HepG2 (cell line): ENCODE data around the gene RPEL1. TPM values are rescaled to one million over a fixed set of nuclear protein-coding genes. Genes with fewer than 3 reads are reported as not detected.

Source experiments
- CREB1 ChIP-seq, 2 experiments: fragments of 450-650 bp in 1 of 2; IDR thresholded peaks; 2 replicates each; pipeline ENCODE4 v1.6.1; 2016 to 2017; ENCODE audit warnings: control low read depth in 1 of 2, mild to moderate bottlenecking in 1 of 2, missing compliant biosample characterization in 1 of 2, missing genetic modification characterization in 1 of 2
- EED ChIP-seq: sonication (generic); formaldehyde crosslinking; IDR thresholded peaks from 2 replicates; pipeline ENCODE4 v1.5.0; 2020; ENCODE audit warnings: mild to moderate bottlenecking, missing genetic modification reagents
- MAFF ChIP-seq: IDR thresholded peaks from 2 replicates; pipeline ENCODE4 v1.6.1; 2011; ENCODE audit warnings: low read depth, low read length, improper control_type of control experiment
- MYNN ChIP-seq: sonication (generic); formaldehyde crosslinking; IDR thresholded peaks from 2 replicates; pipeline ENCODE4 v1.4.0; 2020; ENCODE audit warnings: mild to moderate bottlenecking, low read depth, missing genetic modification reagents
- POLR2G ChIP-seq: fragments of 200-400 bp; formaldehyde crosslinking; IDR thresholded peaks from 2 replicates; pipeline ENCODE4 v1.6.1; 2018; ENCODE audit warnings: mild to moderate bottlenecking, low read depth, low read length, moderate library complexity
- PRPF4 ChIP-seq: fragments of 200-400 bp; formaldehyde crosslinking; IDR thresholded peaks from 2 replicates; pipeline ENCODE4 v1.6.1; 2016; ENCODE audit warnings: low read length, low read depth; ENCODE audit not compliant: poor library complexity, severe bottlenecking
- RAD21 ChIP-seq: fragments of 450-650 bp; formaldehyde crosslinking; IDR thresholded peaks from 2 replicates; pipeline ENCODE4 v1.5.0; 2020; ENCODE audit warnings: mild to moderate bottlenecking
- SP4 ChIP-seq: sonication (generic); formaldehyde crosslinking; IDR thresholded peaks from 2 replicates; pipeline ENCODE4 v1.8.1; 2023; ENCODE audit warnings: mild to moderate bottlenecking, missing genetic modification reagents
- TMF1 ChIP-seq: sonication (generic); formaldehyde crosslinking; IDR thresholded peaks from 2 replicates; pipeline ENCODE4 v1.8.1; 2022; ENCODE audit warnings: low read depth, missing genetic modification reagents
- TRIM24 ChIP-seq: sonication (generic); formaldehyde crosslinking; IDR thresholded peaks from 2 replicates; pipeline ENCODE4 v1.8.0; 2022; ENCODE audit warnings: mild to moderate bottlenecking, missing genetic modification reagents
- XBP1 ChIP-seq: sonication (generic); formaldehyde crosslinking; IDR thresholded peaks from 2 replicates; pipeline ENCODE4 v1.5.0; 2020; ENCODE audit warnings: missing genetic modification reagents
- ZBTB3 ChIP-seq: sonication (generic); formaldehyde crosslinking; IDR thresholded peaks from 2 replicates; pipeline ENCODE4 v1.4.0; 2020; ENCODE audit warnings: low read depth, mild to moderate bottlenecking, moderate library complexity, missing genetic modification reagents, borderline replicate concordance
- ZBTB46 ChIP-seq: sonication (generic); formaldehyde crosslinking; IDR thresholded peaks from 2 replicates; pipeline ENCODE4 v1.4.0; 2020; ENCODE audit warnings: mild to moderate bottlenecking, missing genetic modification reagents, borderline replicate concordance
- ZC3H4 ChIP-seq: sonication (generic); formaldehyde crosslinking; IDR thresholded peaks from 2 replicates; pipeline ENCODE4 v1.4.0; 2020; ENCODE audit warnings: missing genetic modification reagents, borderline replicate concordance
- ZNF205 ChIP-seq: IDR thresholded peaks from 2 replicates; pipeline ENCODE4 v1.6.1; 2018; ENCODE audit warnings: missing biosample characterization, missing genetic modification reagents
- ZNF33B ChIP-seq: sonication (generic); formaldehyde crosslinking; IDR thresholded peaks from 2 replicates; pipeline ENCODE4 v1.5.1; 2020; ENCODE audit warnings: mild to moderate bottlenecking, missing genetic modification reagents
- ZNF460 ChIP-seq: sonication (generic); formaldehyde crosslinking; IDR thresholded peaks from 2 replicates; pipeline ENCODE4 v1.5.1; 2020; ENCODE audit warnings: missing genetic modification reagents, mild to moderate bottlenecking, borderline replicate concordance
- ZNF784 ChIP-seq: sonication (generic); formaldehyde crosslinking; IDR thresholded peaks from 2 replicates; pipeline ENCODE4 v1.5.1; 2020; ENCODE audit warnings: missing genetic modification reagents, mild to moderate bottlenecking, borderline replicate concordance
- ZNF816 ChIP-seq: sonication (generic); formaldehyde crosslinking; IDR thresholded peaks from 2 replicates; pipeline ENCODE4 v1.8.0; 2022; ENCODE audit warnings: missing genetic modification reagents, mild to moderate bottlenecking, borderline replicate concordance
- ZNF839 ChIP-seq: sonication (generic); formaldehyde crosslinking; IDR thresholded peaks from 2 replicates; pipeline ENCODE4 v1.4.0; 2020; ENCODE audit warnings: missing genetic modification reagents, mild to moderate bottlenecking, borderline replicate concordance
- ZSCAN31 ChIP-seq: sonication (generic); formaldehyde crosslinking; IDR thresholded peaks from 2 replicates; pipeline ENCODE4 v1.5.0; 2020; ENCODE audit warnings: low read depth, mild to moderate bottlenecking, missing genetic modification reagents
- polyA plus RNA-seq, 8 experiments: library from polyadenylated mRNA; depleted of rRNA in 3 of 8; stranded (reverse) in 7 of 8; unstranded in 1 of 8; fragments of >200 nt; fragmentation: Illumina TruSeq in 4 of 8; extraction: Trizol in 4 of 8; gene quantifications; 2 replicates each; pipeline versions ENCODE4 v1.2.1 to v1.2.3, GENCODE V29; 2011 to 2016; ENCODE audit warnings: low read depth in 4 of 8, missing spikeins in 1 of 8, mixed read lengths in 1 of 8; ENCODE audit not compliant: insufficient read depth in 1 of 8
- total RNA-seq, 5 experiments: library from RNA; depleted of rRNA; stranded (reverse); fragments of >200 nt; fragmentation: Illumina TruSeq; extraction: Trizol; gene quantifications; 2 replicates each; pipeline ENCODE4 v1.2.3, GENCODE V29; 2016; ENCODE audit warnings: low read depth in 1 of 5
- TF ChIP-seq, protein P1 (sequence below): sonication (generic); formaldehyde crosslinking; IDR thresholded peaks from 2 replicates; pipeline ENCODE4 v1.9.0; 2022; ENCODE audit warnings: missing genetic modification reagents, mild to moderate bottlenecking, borderline replicate concordance
- TF ChIP-seq, protein P2 (sequence below): sonication (generic); formaldehyde crosslinking; IDR thresholded peaks from 2 replicates; pipeline ENCODE4 v1.4.0; 2020; ENCODE audit warnings: mild to moderate bottlenecking, low read depth, missing genetic modification reagents

The RPEL1 gene
- total and polyA plus RNA-seq, 2 of the 13 experiments (the other 11 are each of a cell fraction or from before 2014, with no cell fraction given), result 0.04 to 0.07 TPM

- no peak for TF ChIP-seq ZNF784 (CRISPR knock-in tag)
- TF ChIP-seq, protein P1, sequence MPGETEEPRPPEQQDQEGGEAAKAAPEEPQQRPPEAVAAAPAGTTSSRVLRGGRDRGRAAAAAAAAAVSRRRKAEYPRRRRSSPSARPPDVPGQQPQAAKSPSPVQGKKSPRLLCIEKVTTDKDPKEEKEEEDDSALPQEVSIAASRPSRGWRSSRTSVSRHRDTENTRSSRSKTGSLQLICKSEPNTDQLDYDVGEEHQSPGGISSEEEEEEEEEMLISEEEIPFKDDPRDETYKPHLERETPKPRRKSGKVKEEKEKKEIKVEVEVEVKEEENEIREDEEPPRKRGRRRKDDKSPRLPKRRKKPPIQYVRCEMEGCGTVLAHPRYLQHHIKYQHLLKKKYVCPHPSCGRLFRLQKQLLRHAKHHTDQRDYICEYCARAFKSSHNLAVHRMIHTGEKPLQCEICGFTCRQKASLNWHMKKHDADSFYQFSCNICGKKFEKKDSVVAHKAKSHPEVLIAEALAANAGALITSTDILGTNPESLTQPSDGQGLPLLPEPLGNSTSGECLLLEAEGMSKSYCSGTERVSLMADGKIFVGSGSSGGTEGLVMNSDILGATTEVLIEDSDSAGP (CRISPR knock-in tag), result no peak
- TF ChIP-seq TMF1 (CRISPR knock-in tag), result peak; percentile 83
- TF ChIP-seq MYNN (CRISPR knock-in tag), result no peak
- no peak for TF ChIP-seq ZNF460 (CRISPR knock-in tag)
- TF ChIP-seq ZNF839 (CRISPR knock-in tag), result no peak
- TF ChIP-seq XBP1 (CRISPR knock-in tag), result 0 out of 2 replicates have a peak, but pooled peaks have one; percentile 61
- TF ChIP-seq POLR2G, result no peak
- TF ChIP-seq ZNF816, result peak; percentile 47; the same call in 1 of the 2 replicates
- TF ChIP-seq, protein P2, sequence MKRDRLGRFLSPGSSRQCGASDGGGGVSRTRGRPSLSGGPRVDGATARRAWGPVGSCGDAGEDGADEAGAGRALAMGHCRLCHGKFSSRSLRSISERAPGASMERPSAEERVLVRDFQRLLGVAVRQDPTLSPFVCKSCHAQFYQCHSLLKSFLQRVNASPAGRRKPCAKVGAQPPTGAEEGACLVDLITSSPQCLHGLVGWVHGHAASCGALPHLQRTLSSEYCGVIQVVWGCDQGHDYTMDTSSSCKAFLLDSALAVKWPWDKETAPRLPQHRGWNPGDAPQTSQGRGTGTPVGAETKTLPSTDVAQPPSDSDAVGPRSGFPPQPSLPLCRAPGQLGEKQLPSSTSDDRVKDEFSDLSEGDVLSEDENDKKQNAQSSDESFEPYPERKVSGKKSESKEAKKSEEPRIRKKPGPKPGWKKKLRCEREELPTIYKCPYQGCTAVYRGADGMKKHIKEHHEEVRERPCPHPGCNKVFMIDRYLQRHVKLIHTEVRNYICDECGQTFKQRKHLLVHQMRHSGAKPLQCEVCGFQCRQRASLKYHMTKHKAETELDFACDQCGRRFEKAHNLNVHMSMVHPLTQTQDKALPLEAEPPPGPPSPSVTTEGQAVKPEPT (CRISPR knock-in tag), result no peak
- TF ChIP-seq SP4 (CRISPR knock-in tag), result no peak
- no peak for TF ChIP-seq ZSCAN31 (CRISPR knock-in tag)
- no peak for TF ChIP-seq MAFF
- no peak for TF ChIP-seq EED (CRISPR knock-in tag)
- no peak for TF ChIP-seq ZBTB46 (CRISPR knock-in tag)
- no peak for TF ChIP-seq RAD21 (CRISPR knock-in tag)
- no peak for TF ChIP-seq CREB1 (IDR thresholded peaks at IDR 0.05)
- TF ChIP-seq CREB1 (CRISPR knock-in tag; IDR thresholded peaks at IDR 0.05), result no peak
- TF ChIP-seq ZC3H4 (CRISPR knock-in tag), result no peak
- no peak for TF ChIP-seq ZBTB3 (CRISPR knock-in tag)
- no peak for TF ChIP-seq TRIM24 (CRISPR knock-in tag)
- TF ChIP-seq ZNF33B, result 0 out of 2 replicates have a peak, but pooled peaks have one; percentile 75
- no peak for TF ChIP-seq PRPF4
- TF ChIP-seq ZNF205 (CRISPR knock-in tag), result peak; percentile 68; the same call in 1 of the 2 replicates
Measured at GRCh38 chr10:103265717-103266329, 20.1 kb downstream of the RPEL1 start (continued).
